CD4-positive, alpha-beta T cell treated with Interleukin-12 subunit alpha and Interleukin-12 subunit beta, for 1 hour (primary cell): ENCODE measurements around the gene LPAR1.

Source experiments
- DNase-seq: peaks from one replicate; pipeline ENCODE4 v3.0.0-alpha.2; 2020

LPAR1 gene

DNA sequence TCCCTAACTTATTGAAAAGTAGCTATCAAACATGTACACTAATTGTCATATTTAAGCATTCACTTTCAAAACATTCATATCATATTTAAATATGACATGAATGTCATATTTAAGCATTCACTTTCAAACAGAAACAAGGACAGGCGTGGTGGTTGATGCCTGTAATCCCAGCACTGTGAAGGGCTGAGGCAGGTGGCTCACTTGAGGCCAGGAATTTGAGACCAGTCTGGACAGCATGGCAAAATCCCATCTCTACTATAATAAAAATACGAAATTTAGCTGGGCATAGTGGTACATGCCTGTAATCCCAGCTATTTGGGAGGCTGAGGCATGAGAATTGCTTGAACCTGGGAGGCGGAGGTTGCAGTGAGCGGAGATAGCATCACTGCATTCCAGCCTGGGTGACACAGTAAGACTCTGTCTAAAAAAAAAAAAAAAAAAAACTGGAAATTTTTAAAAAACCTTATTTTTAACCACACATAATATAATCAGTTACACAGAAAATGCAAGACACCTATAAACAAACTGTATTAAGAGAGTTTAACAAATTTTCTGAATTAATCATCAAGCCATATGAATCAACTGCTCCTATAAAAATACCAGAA lies 88.1 kb downstream of the LPAR1 start:
- no peak for DNase-seq

DNA sequence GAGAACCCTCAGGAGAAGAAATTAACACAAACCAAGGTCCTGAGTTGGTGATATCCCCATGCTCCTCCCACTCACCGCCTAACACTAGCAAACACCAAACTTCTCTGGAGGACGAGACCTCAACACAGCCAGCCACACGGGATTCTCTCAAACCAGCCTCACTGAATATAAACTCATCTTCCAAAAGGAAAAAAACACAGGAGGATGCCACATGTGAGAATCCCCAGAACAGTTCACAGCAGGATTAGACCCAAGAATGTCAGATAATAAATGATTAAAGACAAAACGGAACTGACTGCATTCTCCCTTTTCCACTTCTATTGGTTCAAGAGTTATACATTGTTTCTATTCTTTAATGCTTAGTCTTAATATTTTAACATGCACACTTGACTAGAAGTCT lies 89.2 kb downstream of the LPAR1 start:
- DNase-seq, result no peak

DNA sequence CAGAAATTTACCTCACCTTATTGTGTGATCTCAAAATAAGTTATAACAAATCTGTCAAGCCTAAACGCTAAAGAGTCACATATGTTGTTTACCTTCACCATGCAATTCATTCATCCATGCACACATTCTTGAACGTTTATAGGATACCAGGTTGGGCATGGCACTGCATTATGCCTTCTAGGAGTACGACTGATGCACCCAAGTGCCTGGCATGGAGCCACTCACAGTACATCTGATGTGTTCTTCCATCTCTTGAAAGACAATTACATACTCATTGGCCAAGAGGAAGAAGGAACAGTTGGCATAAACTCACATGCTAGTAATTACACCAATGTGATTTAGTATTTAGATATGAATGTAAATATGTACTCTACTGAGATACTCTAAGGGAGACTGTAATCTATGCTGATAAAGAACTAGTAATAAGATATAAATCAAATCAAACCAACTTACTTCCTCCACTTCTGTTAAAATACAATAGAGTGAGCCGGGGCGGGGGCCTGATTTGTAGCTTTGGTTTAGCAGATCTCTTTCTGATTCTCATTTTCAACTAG lies 90.7 kb downstream of the LPAR1 start:
- no peak for DNase-seq

DNA sequence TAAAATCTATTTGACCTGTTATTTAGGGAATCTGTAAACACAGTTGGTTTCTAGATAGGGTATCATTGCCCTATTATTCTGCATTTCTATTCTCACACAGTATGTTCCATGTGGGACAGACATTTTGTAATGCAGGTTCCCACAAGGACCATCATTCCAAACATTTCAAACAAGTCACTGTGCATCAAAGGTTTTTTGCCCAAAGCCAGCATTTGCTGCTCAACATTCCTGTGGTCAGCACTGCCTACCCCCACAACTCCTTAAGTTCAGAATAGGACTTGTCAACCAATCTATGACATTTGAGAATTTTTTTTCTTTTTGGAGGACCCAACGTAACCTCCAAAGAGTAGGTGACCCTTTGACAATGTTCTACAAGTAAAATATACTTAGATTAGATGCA lies 95.7 kb downstream of the LPAR1 start:
- no peak for DNase-seq

DNA sequence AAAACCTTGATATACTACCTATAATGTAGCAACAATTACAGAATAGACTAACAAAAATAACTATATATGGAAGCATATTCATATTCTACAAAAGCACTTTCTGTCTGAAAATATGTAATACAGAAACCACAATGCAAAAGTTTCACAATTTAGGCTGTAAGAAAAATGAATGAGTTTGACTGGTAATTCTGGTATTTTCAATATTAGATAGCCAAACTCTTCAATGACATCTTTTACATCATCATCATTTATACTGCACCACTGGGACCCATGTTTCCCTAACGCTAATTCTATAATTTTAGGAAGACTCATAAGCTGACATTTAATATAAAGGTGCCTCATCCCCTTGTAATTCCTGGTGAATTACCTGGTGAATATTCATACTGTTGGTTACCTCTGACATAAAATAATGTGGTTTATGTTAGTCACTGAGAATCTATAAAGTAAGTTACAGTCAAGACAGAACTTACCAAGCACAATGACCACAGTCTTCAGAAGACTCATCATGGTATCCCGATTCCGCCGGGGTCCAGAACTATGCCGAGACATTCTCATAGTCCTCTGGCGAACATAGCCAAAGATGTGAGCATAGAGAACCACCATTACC lies 97.2 kb downstream of the LPAR1 start:
- no peak for DNase-seq

DNA sequence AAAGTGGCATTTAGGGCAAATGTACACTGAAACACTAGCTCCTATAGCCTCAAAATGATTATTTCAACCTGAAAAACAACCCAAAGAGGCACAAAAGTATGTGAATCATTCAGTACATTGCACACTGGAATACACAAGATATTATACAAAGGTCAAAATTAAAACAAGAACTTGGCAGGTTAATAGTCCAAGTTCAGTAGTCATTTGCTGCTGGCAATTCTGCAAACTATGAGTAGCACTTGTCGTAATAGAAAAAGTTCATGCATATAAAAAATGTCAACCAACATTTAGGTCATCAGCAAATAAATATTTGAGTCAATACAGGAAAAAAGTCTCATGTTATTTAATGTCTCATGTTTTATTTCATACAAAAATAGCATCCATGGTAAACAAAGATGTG lies 98.7 kb downstream of the LPAR1 start:
- DNase-seq, result no peak

DNA sequence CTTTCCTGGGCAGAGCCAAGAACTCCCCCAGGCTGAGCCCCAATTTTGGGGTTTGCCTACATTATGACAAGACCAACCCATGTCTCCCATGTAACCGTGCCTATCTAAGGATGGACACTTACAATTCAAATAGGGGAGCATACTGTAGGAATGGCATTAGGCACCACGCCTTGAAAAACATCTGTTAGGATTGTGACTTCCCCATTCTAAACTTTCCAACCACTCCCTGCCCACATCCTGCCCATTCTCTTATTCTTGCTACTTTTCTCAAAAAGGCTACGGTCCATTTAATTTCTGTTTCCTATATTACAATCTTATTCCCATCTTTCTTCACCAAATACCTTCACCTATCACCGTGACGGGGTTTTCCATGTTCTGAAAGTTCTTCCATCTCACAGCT lies 99.2 kb downstream of the LPAR1 start:
- DNase-seq, result no peak

DNA sequence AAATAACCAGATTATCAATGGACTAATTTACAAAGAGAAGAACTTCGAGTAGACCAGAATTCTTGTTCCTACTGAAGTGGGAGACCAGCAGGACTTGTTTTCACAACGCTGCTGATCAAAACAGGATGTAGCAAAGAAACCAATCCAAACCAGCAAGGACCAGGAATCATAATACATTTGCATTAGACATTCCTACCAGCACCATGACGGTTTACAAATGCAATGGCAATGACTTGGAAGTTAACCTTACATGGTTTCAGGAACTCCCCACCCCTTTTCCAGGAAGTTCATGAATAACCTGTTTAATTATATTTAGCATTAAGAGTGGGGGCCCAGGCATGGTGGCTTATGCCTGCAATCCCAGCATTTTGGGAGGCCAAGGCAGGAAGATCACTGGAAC lies 100.0 kb downstream of the LPAR1 start:
- no peak for DNase-seq

DNA sequence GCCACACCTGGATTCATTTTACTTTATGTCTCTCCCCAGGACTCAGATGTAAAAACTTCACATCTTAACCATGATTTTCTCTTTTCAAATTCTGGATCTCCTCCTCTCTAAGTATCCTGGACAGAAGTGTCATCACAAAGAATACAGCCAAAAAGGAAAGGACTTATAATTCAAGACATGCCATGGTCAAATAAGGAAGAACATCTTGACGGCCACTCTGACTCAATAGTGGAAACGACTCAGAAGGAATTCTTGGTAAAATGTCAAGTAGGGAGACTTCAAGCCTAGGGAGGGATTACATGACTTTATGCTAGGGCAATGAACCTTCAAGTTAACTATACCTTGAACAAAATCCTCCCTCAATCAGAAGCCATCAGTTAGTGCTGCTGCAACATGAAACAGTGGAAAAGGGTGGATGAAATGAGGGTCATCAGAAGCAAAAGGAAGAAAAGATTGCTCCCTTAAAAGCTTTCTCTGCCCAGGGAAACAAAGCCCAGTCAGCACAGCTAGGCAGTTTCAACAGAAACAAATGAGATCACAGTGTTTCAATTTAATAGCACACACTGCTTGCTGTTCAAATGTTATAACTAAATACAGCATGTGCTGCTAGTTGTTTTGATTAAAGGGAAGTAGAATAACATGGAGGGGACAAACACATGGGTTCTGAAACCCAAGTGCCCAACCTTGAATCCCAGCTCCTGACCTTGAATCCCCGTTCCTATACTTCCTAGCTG lies 101.4 kb downstream of the LPAR1 start:
- no peak for DNase-seq

DNA sequence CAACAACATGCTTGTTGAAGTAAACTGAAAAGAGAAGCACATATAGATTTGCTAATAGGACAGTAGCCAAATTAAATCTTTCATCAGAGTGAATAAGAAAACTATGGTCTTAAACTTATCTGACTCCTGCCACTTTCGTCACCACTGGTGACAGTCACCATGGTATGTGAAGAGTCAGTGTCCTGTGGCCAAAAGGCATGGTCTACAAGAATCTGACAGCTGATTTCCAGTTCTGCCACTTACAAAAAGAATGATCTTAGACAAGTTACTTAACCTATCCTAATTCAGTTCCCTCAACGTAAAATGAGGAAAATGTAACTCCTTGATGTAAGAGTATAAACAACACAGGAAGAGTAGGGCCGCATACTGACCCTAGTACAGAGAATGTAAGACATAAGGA lies 102.0 kb downstream of the LPAR1 start:
- no peak for DNase-seq

DNA sequence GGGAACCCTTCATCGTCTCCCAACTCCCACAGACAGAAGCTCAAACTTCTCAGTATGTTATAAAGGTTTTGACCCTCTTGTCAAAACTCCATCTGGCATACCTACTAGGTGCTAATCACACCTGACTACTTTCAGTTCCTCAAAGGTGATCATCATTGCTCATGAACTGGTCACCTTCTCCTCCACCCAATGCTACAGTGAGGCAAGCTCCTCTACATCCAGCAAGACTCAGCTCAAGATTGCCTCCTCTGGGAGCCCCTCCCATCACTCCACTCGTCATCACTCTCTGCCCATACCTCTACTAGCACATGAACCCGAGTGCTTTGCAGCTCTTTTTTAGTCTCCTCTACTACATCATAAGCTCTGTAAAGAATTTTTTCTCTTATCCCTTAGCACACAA lies 102.4 kb downstream of the LPAR1 start:
- no peak for DNase-seq

DNA sequence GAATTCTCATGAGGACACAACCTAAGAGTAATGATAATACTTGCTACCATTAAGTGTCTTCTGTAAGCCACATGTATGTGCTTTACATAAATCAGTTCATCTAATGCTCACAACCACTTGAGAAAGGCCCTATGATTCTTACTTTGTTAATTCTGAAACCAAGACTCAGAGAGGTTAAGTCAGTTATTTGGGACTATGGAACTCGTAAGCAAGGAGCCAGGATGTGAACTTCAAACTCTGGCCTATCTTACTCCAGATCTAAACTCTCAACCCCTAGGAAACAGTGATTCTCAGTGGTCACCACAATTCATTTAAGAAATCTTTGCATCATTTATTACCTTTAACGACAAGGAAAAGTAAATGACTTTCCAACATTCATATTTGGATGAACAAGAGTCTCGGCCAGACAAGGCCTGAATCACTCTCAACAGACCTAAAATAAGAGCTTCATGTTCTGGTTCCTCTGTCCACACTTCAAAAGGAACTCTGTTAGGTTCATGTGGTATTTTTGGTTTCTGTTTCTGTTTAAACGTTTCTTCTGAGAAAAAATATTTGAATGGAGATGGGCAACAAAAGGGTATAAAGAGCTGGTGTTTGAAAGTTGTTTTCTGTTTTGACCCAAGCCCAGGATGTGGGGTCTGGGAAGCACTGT lies 104.8 kb downstream of the LPAR1 start:
- DNase-seq, result no peak

DNA sequence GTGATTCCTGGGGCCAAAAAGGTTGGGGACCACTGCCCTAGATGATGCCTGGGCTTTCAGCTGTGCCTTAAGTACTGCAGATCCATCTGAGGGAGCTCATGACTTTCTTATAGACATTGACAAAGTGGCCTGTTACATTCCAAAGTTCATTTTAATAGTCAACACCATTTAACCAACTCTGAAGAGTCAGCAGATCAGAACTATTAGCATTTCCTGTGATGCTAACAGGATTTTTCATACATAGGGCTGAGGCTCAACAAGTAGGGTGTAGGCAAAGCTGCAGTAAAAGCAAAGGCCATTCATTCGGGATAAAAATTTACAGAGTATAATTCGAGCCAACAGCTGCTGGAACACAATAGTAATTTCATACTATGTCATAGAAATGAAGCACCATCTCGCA lies 105.4 kb downstream of the LPAR1 start:
- no peak for DNase-seq

DNA sequence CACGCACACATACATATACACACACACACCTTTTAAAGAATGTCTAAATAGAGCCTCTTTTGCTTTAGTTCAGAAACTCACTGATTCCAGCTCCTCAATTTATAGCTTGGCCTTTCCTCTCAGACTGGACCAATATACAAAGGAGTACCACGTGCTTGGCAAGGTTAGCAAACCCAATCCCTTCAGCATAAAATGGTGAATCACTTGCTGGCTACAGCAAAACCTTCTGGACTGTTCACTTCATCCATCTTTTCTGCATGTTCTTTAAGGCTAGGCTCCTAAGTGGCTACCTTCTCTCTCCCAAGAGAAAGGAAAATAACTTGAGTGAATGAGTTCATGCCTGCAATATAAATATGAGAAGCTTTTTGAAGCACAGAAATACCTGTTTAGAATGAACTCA lies 109.7 kb downstream of the LPAR1 start:
- no peak for DNase-seq

DNA sequence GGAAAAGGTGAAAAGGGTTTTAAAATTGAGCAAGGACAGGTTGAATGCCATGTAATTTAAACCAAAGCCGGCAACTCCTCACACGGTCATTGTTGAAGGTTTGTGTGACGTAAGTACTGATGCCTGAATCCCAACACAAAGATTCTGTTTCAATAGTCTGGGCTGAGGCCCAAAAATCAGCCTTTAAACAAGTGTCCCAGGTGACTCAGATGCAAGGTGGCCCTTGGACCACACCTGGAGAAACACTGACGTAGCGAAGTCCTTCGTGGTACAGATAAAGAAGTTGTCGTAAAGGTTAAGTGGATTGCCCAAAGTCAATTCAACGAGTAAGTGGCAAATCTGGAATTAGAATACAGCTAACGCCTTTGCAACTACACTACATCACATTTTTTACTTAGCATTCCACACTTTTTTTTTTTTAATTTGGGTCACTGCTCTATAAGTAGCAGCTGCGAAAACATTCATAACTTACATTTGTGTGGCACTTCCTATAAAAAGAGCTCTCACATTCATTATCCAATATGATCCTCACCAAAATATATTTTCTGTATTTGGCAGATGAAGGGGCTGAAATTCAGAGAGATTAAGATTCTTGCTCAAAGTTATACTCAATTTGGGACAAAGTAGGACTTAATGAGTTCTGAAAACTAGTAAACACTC lies 111.3 kb downstream of the LPAR1 start:
- DNase-seq, result no peak

DNA sequence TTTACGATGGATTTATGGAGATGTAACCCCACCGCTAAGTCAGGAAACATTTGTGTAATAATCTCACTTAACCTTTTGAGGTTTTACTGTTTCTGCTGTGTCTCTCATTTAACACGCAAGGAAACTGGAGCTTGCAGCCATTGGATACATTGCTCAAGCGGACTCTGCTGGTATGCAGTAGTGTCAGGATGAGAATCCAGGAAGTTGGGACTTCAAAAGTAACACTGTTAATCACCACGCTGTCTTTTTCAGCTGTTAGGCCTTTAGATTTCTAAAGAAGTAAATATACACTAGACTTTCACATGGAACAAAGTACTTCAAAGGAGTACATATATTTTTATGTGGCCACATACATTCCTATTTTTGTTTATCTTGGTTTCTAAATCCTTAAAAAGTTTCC lies 114.7 kb downstream of the LPAR1 start:
- DNase-seq, result no peak

DNA sequence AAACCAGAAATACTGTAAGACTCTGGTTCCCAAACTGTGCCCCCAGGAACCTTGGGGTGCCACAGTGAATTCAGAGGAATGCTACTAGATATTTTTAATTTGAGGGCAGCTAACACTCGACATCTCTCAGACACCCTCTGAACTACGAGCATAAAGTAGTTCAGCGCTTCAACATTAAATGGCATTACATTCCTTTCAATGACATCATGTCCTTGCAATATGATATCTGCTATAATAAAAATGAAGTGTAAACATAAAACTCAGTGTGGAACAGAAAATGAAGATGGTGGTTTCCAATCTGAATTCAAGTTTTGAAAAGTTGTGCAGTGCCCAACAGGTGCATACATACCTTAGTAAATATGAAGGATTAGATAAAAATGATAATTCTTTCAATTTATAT lies 116.1 kb downstream of the LPAR1 start:
- no peak for DNase-seq

DNA sequence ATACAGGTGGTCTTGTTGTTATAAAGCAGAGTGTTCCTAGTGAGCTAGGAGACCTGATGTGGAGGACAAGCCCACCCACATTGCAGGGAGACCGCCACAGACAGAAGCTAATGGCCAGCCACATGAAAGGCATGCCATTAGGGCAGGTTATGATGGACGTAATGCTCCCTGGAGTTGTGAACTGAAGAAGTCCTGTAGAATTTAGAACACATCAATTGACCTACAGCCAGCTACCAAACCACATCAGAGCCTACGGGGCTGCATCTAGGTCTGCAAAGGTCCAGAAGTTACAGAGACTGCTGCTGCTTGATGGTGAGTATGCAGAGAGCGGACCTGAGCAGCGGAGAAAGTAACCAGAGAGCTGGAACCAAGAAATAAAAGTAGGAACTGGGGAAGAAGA lies 116.6 kb downstream of the LPAR1 start:
- no peak for DNase-seq

DNA sequence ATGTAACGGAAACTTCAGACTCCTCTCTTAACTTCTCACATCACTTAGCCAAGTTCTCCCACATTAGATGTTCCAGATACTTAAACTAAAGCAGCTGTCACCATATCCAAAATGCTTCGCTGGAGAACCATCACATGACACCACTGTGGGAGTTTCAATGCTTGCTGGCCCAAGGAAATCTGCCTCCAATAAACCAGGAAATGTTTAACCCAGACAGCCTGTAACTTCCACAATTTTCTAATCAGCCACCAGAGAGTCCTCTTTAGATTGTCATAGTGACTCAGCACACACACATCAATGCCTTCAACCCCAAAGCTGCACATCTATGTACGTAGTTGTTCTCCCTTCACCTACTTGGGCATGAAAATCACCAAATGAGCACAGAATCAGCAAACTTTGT lies 118.7 kb downstream of the LPAR1 start:
- no peak for DNase-seq

DNA sequence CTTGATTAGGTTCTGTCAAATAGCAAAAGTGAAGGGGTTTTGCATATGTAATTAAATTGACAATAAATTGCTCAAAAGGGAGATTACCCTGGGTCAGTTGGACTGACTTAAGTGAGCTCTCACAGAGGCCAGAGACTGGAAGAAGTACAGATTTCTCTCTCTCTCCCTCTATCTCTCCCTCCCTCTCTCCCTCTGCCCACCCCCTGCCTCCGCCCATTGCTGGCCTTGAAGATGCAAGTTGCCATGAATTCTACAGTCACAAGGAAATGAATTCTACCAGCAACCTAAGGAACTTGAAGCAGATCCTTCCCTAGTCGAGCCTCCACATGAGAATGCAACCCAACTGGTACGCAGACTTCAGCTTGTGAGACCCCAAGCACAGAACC lies 119.2 kb downstream of the LPAR1 start:
- no peak for DNase-seq

DNA sequence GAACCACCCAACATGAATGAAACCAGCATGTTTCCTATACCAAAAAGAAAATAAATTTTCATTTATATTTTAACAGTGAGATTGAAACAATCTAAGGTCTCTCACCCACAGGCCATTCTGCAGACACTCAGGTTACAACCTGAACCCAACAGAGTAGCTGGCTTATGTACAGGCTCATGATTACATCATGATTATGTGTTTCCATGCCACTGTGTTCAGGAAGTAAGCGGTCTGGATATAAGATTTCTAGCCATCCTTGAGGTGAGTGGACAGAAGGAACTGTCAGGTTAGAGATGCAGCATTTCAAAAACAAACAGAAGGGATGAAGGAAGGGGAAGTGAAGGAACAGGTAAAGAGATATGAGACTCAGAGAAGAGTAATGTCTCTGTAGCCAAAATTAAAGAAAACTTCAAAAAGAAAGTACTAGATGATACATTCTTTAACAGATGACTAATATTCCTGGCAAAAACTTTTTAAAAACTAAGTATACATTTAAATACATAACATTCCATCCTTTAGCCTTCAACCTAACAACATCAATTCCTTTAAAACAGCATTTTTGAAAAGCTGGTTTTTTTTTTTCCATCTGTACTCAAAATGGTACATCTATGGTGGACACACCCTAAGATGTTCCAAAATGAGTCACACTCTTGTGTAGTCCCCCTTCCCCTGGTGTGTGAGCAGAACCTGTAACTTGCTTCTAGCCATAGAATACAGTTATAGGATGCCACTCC lies 119.8 kb downstream of the LPAR1 start:
- DNase-seq, result no peak

DNA sequence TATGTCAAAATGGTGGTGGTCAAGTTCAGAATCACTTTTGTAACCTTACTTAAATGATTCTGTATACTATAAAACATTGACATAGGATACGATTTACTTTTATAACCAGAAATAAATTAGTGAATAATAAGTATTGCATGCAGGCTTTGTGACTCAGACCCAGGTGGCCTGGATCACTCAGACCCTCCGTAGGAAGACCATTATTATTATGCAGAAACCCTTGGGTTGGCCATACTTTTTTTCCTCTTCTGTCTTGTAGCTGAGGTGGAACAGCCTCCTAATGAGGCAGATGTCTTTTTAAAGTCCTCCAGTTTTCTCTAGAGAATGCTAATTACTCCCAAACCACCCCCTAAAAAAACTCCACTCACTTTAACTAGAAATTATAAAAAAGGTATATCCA lies 121.9 kb downstream of the LPAR1 start:
- no peak for DNase-seq
